Measurements from ENCODE around the gene HNRNPH1.

DNA sequence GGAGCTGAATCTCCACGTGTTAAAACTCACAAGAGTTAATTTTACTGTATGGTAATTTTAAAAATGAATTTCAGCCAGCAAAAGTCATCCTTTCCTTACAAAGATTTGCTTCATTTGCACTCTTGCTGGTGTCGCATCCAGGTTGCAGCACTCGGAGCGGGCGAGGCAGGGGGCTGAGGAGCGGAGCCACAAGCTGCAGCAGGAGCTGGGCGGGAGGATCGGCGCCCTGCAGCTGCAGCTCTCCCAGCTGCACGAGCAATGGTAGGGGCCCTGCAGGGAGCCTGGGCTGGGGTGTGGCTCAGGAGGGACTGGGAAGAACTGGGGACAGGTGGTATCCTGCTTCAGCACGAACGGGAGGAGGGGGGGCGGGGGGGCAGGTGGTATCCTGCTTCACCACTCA is 27.1 kb downstream of the HNRNPH1 start:
- TF ChIP-seq POLR2AphosphoS5 (IDR thresholded peaks at IDR 0.05) (no peak), POLR2A (IDR thresholded peaks at IDR 0.05) (no peak), EP300 (IDR thresholded peaks at IDR 0.05) (no peak)
- TF ChIP-seq, protein P1, sequence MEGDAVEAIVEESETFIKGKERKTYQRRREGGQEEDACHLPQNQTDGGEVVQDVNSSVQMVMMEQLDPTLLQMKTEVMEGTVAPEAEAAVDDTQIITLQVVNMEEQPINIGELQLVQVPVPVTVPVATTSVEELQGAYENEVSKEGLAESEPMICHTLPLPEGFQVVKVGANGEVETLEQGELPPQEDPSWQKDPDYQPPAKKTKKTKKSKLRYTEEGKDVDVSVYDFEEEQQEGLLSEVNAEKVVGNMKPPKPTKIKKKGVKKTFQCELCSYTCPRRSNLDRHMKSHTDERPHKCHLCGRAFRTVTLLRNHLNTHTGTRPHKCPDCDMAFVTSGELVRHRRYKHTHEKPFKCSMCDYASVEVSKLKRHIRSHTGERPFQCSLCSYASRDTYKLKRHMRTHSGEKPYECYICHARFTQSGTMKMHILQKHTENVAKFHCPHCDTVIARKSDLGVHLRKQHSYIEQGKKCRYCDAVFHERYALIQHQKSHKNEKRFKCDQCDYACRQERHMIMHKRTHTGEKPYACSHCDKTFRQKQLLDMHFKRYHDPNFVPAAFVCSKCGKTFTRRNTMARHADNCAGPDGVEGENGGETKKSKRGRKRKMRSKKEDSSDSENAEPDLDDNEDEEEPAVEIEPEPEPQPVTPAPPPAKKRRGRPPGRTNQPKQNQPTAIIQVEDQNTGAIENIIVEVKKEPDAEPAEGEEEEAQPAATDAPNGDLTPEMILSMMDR (IDR thresholded peaks at IDR 0.05), result no peak
